ENCODE measurements around the gene SPAG4. TPM values are rescaled to one million over a fixed set of nuclear protein-coding genes. Genes with fewer than 3 reads are reported as not detected.

SPAG4 gene
- total RNA-seq, 4 donors from 2014 or later: 0.44 to 4.8 (median 2.6) TPM

- WGBS, 2 donors: 49 to 54% methylated on average over 2 of the region's 2 CpGs
- no peaks in the 10 kb centered on the region for H3K27me3 ChIP-seq
- intact Hi-C loops (cut with DNase I): no loop called here
- no peak for TF ChIP-seq POLR2A (IDR thresholded peaks at IDR 0.05)
- TF ChIP-seq, protein P1, sequence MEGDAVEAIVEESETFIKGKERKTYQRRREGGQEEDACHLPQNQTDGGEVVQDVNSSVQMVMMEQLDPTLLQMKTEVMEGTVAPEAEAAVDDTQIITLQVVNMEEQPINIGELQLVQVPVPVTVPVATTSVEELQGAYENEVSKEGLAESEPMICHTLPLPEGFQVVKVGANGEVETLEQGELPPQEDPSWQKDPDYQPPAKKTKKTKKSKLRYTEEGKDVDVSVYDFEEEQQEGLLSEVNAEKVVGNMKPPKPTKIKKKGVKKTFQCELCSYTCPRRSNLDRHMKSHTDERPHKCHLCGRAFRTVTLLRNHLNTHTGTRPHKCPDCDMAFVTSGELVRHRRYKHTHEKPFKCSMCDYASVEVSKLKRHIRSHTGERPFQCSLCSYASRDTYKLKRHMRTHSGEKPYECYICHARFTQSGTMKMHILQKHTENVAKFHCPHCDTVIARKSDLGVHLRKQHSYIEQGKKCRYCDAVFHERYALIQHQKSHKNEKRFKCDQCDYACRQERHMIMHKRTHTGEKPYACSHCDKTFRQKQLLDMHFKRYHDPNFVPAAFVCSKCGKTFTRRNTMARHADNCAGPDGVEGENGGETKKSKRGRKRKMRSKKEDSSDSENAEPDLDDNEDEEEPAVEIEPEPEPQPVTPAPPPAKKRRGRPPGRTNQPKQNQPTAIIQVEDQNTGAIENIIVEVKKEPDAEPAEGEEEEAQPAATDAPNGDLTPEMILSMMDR (IDR thresholded peaks at IDR 0.05): no peak
- no peak overlapping the region for H3K27ac ChIP-seq
- H3K36me3 ChIP-seq: peaks cover 0 to 7% (median 0%) of the 10 kb centered on the region in 3 donors
- peaks cover 0 to 16% (median 0%) of the 10 kb centered on the region in 3 donors for H3K4me1 ChIP-seq
- H3K9me3 ChIP-seq: no peaks in the 10 kb centered on the region
- DNase-seq: no peak
- no peak overlapping the region for H3K4me3 ChIP-seq
Observed at GRCh38 chr20:35638751-35639150, 23.1 kb downstream of the SPAG4 start.

GRCh38 chr20:35640724-35641123 lies 25.1 kb downstream of the SPAG4 start:
- DNase-seq: no peak
- 81 to 84% methylated on average over 3 of the region's 3 CpGs for WGBS, 2 donors

GRCh38 chr20:35641743-35642142 lies 26.1 kb downstream of the SPAG4 start:
- no peak for DNase-seq
- Histone ChIP-seq H3K27ac (no peak overlapping the region), H3K9me3 (no peaks in the 10 kb centered on the region), H3K36me3 (no peaks in the 10 kb centered on the region), H3K4me1 (peaks cover 0 to 23% (median 0%) of the 10 kb centered on the region in 3 donors), H3K27me3 (no peaks in the 10 kb centered on the region), H3K4me3 (no peak overlapping the region)
- intact Hi-C loops (cut with DNase I): no loop called here
- 75 to 82% methylated on average over 4 of the region's 4 CpGs for WGBS, 2 donors
- no peak for TF ChIP-seq POLR2A (IDR thresholded peaks at IDR 0.05)
- TF ChIP-seq, protein P1 (IDR thresholded peaks at IDR 0.05): no peak

More at GRCh38 chr20:35640724-35641123, 25.1 kb downstream of the SPAG4 start:
- no peaks in the 10 kb centered on the region for H3K36me3 ChIP-seq
- TF ChIP-seq, protein P1 (IDR thresholded peaks at IDR 0.05): no peak
- TF ChIP-seq POLR2A (IDR thresholded peaks at IDR 0.05): no peak
- H3K4me1 ChIP-seq: peaks cover 0 to 22% (median 0%) of the 10 kb centered on the region in 3 donors
- no peak overlapping the region for H3K27ac ChIP-seq
- H3K27me3 ChIP-seq: no peaks in the 10 kb centered on the region
- intact Hi-C loops (cut with DNase I): no loop called here
- no peak overlapping the region for H3K4me3 ChIP-seq
- no peaks in the 10 kb centered on the region for H3K9me3 ChIP-seq

DNA sequence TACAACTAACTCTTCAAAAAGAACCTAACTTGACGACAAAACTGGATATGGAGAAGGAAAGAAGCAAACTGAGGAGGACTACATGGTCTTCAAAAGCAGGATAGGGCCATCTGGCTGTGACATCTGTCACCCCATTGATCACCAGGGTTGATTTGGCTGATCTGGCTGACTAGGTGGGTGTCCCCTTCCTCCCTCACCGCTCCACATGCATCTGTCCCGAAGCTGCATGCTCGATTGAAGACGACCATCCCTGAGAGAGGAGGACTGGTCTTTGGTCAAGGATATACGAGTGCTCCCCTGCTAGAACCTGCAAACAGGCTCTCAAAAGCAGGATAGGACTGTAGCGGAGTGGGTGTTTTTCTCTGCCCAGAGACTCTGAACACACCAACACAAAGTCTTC lies 27.4 kb downstream of the SPAG4 start:
- no peak overlapping the region for H3K4me3 ChIP-seq
- peaks cover 0 to 25% (median 0%) of the 10 kb centered on the region in 3 donors for H3K4me1 ChIP-seq
- peaks cover 0 to 5% (median 0%) of the 10 kb centered on the region in 3 donors for H3K36me3 ChIP-seq
- WGBS, 2 donors: 83 to 90% methylated on average over 4 to 5 of the region's 7 CpGs
- TF ChIP-seq, protein P1 (IDR thresholded peaks at IDR 0.05): no peak
- no peak for TF ChIP-seq POLR2A (IDR thresholded peaks at IDR 0.05)
- no peaks in the 10 kb centered on the region for H3K27me3 ChIP-seq
- DNase-seq: no peak
- intact Hi-C loops (cut with DNase I): no loop called here
- no peaks in the 10 kb centered on the region for H3K9me3 ChIP-seq
- no peak overlapping the region for H3K27ac ChIP-seq

DNA sequence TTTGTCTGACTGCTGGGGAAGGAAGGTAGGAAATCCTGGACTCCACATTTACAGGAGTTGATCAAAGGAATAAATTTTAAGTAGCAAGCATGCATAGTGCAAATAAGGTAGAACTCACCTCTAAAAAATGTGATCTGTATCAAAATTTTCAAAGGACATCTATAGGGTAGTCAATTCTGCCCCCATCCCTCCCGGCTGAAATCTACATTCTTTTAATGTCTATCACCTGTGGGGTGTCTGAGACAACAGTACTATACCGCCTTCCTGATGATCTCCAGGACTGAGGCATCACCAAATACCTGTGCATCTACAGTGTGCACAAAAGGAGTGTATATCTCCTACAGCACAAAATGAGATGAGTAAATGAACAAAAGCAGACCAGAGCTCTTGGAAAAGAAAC lies 29.2 kb downstream of the SPAG4 start:
- 83 to 85% methylated on average over 2 of the region's 2 CpGs for WGBS, 2 donors
- intact Hi-C loops (cut with DNase I): no loop called here

More for the DNA sequence above, 29.2 kb downstream of the SPAG4 start:
- TF ChIP-seq, protein P1 (IDR thresholded peaks at IDR 0.05): no peak
- TF ChIP-seq POLR2A (IDR thresholded peaks at IDR 0.05): no peak
- H3K27ac ChIP-seq: no peak overlapping the region
- H3K36me3 ChIP-seq: peaks cover 0 to 5% (median 0%) of the 10 kb centered on the region in 3 donors
- no peak overlapping the region for H3K4me3 ChIP-seq
- peaks cover 0 to 37% (median 0%) of the 10 kb centered on the region in 3 donors for H3K4me1 ChIP-seq
- H3K9me3 ChIP-seq: no peaks in the 10 kb centered on the region
- no peaks in the 10 kb centered on the region for H3K27me3 ChIP-seq
- no peak for DNase-seq

Measured in esophagus squamous epithelium (tissue), 5 donors.